ENCODE results near the gene SF3A1.
A peak's percentile ranks its signal among the peaks of the same experiment; 100 is the strongest.

Gene SF3A1

GRCh38 chr22:30327864-30328345, 28.8 kb downstream of the SF3A1 start:
- no peak for DNase-seq (ENCODE audit: low read depth in 1 of 2, low spot score in 1 of 2)
- TF ChIP-seq POLR2AphosphoS5 (IDR thresholded peaks at IDR 0.05; ENCODE audit: low read depth) (no peak), CTCF (IDR thresholded peaks at IDR 0.05; ENCODE audit: insufficient read depth, low read length) (no peak), GABPA (IDR thresholded peaks at IDR 0.05; ENCODE audit: low read depth) (no peak), SPI1 (IDR thresholded peaks at IDR 0.05; ENCODE audit: borderline replicate concordance, low read depth) (no peak), REST (IDR thresholded peaks at IDR 0.05; ENCODE audit: insufficient replicate concordance, low read depth) (no peak)
- no peak overlapping the region for H3K4me3 ChIP-seq (replicated peaks; ENCODE audit: insufficient read depth, low read length)
- no peak overlapping the region for H3K27ac ChIP-seq (replicated peaks)
- no peaks in the 10 kb centered on the region for H3K27me3 ChIP-seq (ENCODE audit: insufficient read depth, poor library complexity, severe bottlenecking)

- no peaks in the 10 kb centered on the region for H3K27me3 ChIP-seq (ENCODE audit: insufficient read depth, poor library complexity, severe bottlenecking)
- TF ChIP-seq GABPA (IDR thresholded peaks at IDR 0.05; ENCODE audit: low read depth) = no peak
- peak; percentile 82 for DNase-seq (ENCODE audit: low read depth in 1 of 2, low spot score in 1 of 2)
- H3K27ac ChIP-seq (replicated peaks) = peak within 1 kb of the TSS; percentile 65
- H3K4me3 ChIP-seq (replicated peaks; ENCODE audit: insufficient read depth, low read length) = peak within 1 kb of the TSS; percentile 83
Measured at GRCh38 chr22:30326706-30327362, 29.9 kb downstream of the SF3A1 start, which contains the start of gene TBC1D10A. TSS of gene TBC1D10A (minus strand) at chr22:30326941. CDS start at chr22:30326881, 60 bp downstream.

GRCh38 chr22:30326255-30326705, 30.4 kb downstream of the SF3A1 start:
- H3K27ac ChIP-seq (replicated peaks) = peak overlapping the region; percentile 60
- H3K27me3 ChIP-seq (ENCODE audit: insufficient read depth, poor library complexity, severe bottlenecking) = no peaks in the 10 kb centered on the region
- TF ChIP-seq GABPA (IDR thresholded peaks at IDR 0.05; ENCODE audit: low read depth) (no peak), CTCF (IDR thresholded peaks at IDR 0.05; ENCODE audit: insufficient read depth, low read length) (no peak), SPI1 (IDR thresholded peaks at IDR 0.05; ENCODE audit: borderline replicate concordance, low read depth) (no peak), REST (IDR thresholded peaks at IDR 0.05; ENCODE audit: insufficient replicate concordance, low read depth) (no peak), POLR2AphosphoS5 (IDR thresholded peaks at IDR 0.05; ENCODE audit: low read depth) (no peak)
- peak in 1 of 2 experiments; percentile 18 for DNase-seq (ENCODE audit: low read depth in 1 of 2, low spot score in 1 of 2)
- H3K4me3 ChIP-seq (replicated peaks; ENCODE audit: insufficient read depth, low read length) = peak overlapping the region; percentile 83

- TF ChIP-seq SPI1 (IDR thresholded peaks at IDR 0.05; ENCODE audit: borderline replicate concordance, low read depth) (no peak), REST (IDR thresholded peaks at IDR 0.05; ENCODE audit: insufficient replicate concordance, low read depth) (no peak), CTCF (IDR thresholded peaks at IDR 0.05; ENCODE audit: insufficient read depth, low read length) (no peak), POLR2AphosphoS5 (IDR thresholded peaks at IDR 0.05; ENCODE audit: low read depth) (no peak), GABPA (IDR thresholded peaks at IDR 0.05; ENCODE audit: low read depth) (no peak)
- H3K27me3 ChIP-seq (ENCODE audit: insufficient read depth, poor library complexity, severe bottlenecking) = no peaks in the 10 kb centered on the region
- no peak for DNase-seq (ENCODE audit: low read depth in 1 of 2, low spot score in 1 of 2)
- no peak overlapping the region for H3K27ac ChIP-seq (replicated peaks)
- H3K4me3 ChIP-seq (replicated peaks; ENCODE audit: insufficient read depth, low read length) = peak overlapping the region; percentile 83
Measured at GRCh38 chr22:30325724-30326254, 30.9 kb downstream of the SF3A1 start.

Data from HL-60 (cell line).